COLO668 (cell line): Measurements from ENCODE around the gene PCDHGA1.
A peak's percentile ranks its signal among the peaks of the same experiment; 100 is the strongest.

Experiments used
- DNase-seq: peaks from one replicate; lab custom pipeline; 2025; ENCODE audit not compliant: unreplicated experiment; lab: John Stamatoyannopoulos, UW

PCDHGA1 gene

DNA sequence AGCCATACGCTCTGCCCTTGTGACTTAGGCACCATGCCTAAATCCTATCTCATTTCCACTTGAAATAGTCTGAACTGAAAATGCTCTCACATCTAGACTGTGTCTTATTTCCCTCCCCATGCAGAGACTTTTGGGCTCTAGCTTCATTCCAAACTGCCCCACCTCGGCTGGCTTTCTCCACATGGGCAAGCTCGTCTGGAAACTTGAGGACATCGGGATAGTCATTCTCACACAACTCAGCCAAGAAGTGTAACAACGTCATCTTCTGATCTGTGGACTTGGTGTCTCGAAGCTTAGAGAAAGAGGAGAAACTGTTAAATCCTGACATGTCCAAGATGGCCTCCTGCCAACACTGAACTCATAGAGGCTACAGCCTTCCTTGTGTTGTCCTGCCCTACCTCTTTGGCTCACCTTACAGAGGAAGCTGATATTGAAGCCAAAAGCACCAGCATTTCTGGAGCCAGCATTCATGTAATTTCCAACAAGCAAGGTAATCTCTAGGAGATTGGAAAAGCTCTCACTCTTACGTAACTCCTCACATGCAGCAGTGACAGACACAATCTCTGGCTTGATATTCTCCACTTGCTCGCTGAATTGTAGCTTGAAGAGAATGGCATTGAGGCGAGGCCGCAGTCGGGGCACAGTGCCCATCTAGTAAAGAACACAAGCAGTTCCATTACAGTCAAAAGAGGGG is 198.1 kb downstream of the PCDHGA1 start:
- DNase-seq, result no peak

DNA sequence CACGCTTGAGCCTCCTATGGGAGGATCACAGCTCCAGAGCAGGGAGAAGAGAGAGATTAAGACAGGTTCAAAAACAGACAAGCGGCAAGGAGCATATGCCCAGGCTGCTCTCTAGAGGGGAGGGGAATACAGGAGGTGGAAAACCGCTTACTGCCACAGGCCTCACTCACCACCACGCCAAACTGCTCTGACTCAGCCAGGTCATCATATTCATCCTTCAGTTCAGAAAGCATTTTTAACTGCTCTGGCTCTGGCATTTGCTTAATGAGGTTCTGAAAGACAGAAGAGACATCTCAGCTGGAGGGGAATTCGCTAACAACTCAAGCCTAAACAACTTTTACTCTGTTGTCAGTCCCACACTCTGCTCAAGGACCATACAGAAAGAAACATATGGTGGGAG is 198.7 kb downstream of the PCDHGA1 start:
- DNase-seq, result no peak

GRCh38 chr5:141529873-141530272 is 199.6 kb downstream of the PCDHGA1 start:
- no peak for DNase-seq

DNA sequence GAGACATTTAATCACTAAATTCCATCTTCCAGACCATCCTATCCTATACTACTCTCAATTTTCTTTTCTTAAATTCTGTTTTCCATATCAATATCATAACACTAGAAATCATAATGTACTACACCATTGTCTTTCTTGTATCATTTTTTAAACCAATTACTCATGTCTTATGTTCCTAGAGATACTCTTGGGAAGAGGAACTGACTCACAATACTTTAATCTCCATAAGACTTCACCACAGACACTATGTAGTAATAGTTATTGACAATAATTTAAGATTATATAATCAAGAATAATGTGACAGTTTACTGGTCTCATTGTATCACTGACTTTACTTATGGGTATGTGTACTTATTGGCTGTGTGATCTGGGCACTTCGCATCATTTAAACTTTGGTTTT is 202.4 kb downstream of the PCDHGA1 start:
- DNase-seq, result no peak

DNA sequence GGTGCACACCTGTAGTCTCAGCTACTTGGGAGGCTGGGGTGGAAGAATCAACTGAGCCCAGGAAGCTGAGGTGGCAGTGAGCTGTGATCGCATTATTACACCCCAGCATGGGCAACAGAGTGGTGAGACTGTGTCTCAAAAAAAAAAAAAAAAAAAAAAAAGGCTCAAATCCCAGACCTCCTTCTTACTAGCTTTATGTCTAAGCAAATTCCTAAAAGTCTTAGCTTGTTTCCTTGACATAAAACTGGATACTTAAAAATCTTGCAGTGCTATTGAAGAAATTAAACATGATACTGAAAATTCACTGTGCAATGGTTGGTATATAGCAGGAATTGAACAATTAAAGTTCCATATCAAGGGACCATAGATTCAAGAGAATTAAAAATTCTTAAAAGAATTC is 203.6 kb downstream of the PCDHGA1 start:
- DNase-seq, result no peak

GRCh38 chr5:141534492-141535213 is 204.3 kb downstream of the PCDHGA1 start:
- no peak for DNase-seq

DNA sequence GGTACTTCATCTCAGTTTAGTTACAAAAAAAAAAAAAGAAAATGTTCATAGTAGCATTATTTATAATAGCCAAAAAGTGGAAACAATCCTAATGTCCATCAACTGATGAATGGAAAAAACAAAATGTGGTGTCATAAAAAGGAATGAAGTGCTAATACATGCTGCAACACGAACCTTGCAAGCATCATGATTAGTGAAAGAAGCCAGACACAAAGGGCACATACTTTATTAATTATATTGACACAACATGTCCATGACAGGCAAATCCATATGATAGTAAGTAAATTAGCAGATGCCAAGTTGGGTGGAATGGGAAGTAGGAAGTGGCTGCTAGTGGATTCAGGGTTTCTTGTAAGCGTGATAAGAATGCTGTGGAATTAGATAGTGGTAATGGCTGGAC is 212.7 kb downstream of the PCDHGA1 start:
- no peak for DNase-seq

- DNase-seq, result no peak
Measured at GRCh38 chr5:141547488-141547887, 217.2 kb downstream of the PCDHGA1 start.

DNA sequence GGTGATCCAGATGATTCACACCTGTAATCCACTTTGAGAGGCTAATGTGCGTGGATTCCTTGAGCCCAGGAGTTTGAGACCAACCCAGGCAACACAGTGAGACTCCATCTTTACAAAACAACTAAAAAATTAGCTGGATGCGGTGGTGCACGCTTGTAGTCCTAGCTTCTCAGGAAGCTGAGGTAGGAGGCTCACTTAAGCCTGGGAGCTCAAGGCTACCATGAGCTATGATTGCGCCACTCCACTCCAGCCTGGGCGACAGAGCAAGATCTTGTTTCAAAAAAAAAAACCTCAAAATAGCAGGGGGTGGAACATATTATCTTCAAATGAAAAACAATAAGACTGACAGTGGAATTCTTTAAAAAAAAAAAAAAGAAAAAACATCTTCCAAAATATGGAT is 217.6 kb downstream of the PCDHGA1 start:
- DNase-seq, result no peak

DNA sequence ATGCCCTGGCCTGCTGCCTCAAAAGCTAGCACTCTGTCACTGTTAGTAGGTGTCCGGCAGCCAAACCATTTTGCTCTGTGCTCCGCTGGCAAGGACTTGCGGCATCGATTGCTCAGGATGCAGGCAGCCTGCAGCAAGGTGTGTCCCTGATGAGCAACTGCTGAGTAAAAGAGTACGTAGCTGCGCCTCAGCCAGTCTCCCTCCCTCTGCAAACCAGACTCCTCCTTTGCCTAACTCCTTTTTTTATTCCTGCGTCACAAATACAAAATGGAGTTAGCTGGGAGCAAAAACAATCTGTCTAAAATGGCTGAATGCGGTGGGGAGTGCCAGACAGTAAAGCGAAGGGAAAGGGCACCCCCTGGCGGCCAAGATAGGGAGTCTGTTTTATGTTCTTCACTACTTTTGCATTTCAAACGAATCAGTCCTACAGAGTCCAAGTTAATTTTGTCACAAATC is 227.4 kb downstream of the PCDHGA1 start:
- DNase-seq, result peak; percentile 38

- no peak for DNase-seq
Measured at GRCh38 chr5:141558150-141558549, 227.8 kb downstream of the PCDHGA1 start.

DNA sequence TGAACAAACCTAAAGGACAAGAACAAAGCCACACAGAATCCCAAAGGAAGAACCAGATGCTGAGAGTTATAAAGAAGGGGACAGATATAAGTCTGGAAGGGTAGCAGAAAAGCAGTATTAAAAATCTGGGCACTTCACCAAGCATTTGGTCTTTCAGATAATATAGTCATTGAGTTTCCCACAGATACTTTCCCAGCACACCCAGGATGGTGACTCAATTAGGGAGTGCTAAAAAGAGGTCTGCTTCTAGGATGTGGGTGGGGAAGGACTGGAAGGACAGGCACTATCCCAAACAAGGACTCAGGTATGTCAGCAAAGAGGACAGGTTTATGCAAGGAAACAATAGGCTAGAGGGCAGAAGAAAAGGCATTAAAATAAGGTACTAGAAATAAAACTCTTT is 229.1 kb downstream of the PCDHGA1 start:
- DNase-seq, result no peak

- DNase-seq, result no peak
Measured at GRCh38 chr5:141560151-141560550, 229.8 kb downstream of the PCDHGA1 start.

GRCh38 chr5:141560725-141561483 is 230.6 kb downstream of the PCDHGA1 start:
- no peak for DNase-seq
